ENCODE data around the gene PRRC2B.

GRCh38 chr9:131534721-131535237 lies 140.9 kb downstream of the PRRC2B start:
- TF ChIP-seq POLR2A (IDR thresholded peaks at IDR 0.05): no peak
- no peak for TF ChIP-seq CTCF (IDR thresholded peaks at IDR 0.05)
